Peyer's patch (tissue), 4 donors: ENCODE measurements around the gene SURF1. TPM values are rescaled to one million over a fixed set of nuclear protein-coding genes. Genes with fewer than 3 reads are reported as not detected.

Experiments
- DNase-seq, 3 donors: peaks; one replicate each; pipeline ENCODE4 v3.0.0-alpha.2; 2017 to 2019
- H3K27ac ChIP-seq, 4 donors: fragments of 200-600 bp; sonication (generic); one replicate each; pipeline ENCODE4 v1.5.1; 2016 to 2019
- H3K27me3 ChIP-seq, 2 donors: fragments of 200-600 bp; sonication (generic); one replicate each; pipeline ENCODE4 v1.5.1; 2019
- H3K36me3 ChIP-seq, 3 donors: fragments of 200-600 bp; sonication (generic); one replicate each; pipeline ENCODE4 v1.5.1; 2016 to 2019
- H3K4me1 ChIP-seq, 4 donors: fragments of 200-600 bp; sonication (generic); one replicate each; pipeline ENCODE4 v1.5.1; 2016 to 2019
- H3K4me3 ChIP-seq, 4 donors: fragments of 200-600 bp; sonication (generic); 1 replicate in 3 of 4; 2 replicates in 1 of 4; pipeline ENCODE4 v1.5.1; 2016 to 2019; ENCODE audit warnings: mild to moderate bottlenecking in 1 of 4
- H3K9me3 ChIP-seq, 4 donors: fragments of 200-600 bp; sonication (generic); one replicate each; pipeline ENCODE4 v1.5.1; 2016 to 2019; ENCODE audit warnings: mild to moderate bottlenecking in 1 of 4
- POLR2A ChIP-seq, 2 donors: fragments of 450-650 bp; IDR thresholded peaks; one replicate each; pipeline ENCODE4 v1.5.1; 2017; ENCODE audit warnings: antibody characterized with exemption in 2 of 2, mild to moderate bottlenecking in 2 of 2, moderate library complexity in 2 of 2
- total RNA-seq, 4 donors: library from RNA; depleted of rRNA; stranded (reverse); fragments of >200 nt; gene quantifications; one replicate each; pipeline ENCODE4 v1.1.0, GENCODE V29; 2016
- TF ChIP-seq, protein P1 (sequence below), 6 experiments: fragments of 450-650 bp in 4 of 6; fragments of 200-600 bp in 2 of 6; sonication (generic) in 1 of 6; IDR thresholded peaks; one replicate each; pipeline ENCODE4 v1.5.1; 2017 to 2019; ENCODE audit warnings: antibody characterized with exemption in 6 of 6, mild to moderate bottlenecking in 3 of 6, moderate library complexity in 1 of 6

SURF1 gene
- total RNA-seq, 4 donors from 2014 or later: 41.2 to 75.1 (median 53.4) TPM

DNA sequence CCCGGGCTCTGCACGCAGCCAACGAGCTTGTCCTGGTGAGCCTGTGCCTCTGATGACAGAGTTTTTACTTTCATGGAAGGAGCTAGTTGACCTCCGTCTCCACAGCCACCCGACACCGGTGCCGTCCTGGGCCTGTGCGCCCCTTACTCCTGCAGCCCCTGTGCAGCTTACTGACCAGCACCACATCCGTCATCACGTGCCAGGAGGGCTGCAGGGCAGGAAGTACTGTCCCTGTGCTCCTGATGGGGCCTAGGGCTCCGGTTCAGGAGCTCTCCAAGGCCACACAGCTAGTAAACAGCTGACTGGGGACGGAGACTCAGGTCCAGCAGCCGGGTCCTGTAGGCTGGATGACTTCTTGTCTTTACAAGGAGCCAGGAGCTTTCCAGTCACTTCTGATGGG is 30.1 kb upstream of the SURF1 start:
- no peak for DNase-seq
- Histone ChIP-seq H3K4me3 (no peak overlapping the region), H3K9me3 (no peaks in the 10 kb centered on the region), H3K27me3 (no peaks in the 10 kb centered on the region), H3K4me1 (no peaks in the 10 kb centered on the region), H3K36me3 (no peaks in the 10 kb centered on the region), H3K27ac (no peak overlapping the region)
- TF ChIP-seq, protein P1, sequence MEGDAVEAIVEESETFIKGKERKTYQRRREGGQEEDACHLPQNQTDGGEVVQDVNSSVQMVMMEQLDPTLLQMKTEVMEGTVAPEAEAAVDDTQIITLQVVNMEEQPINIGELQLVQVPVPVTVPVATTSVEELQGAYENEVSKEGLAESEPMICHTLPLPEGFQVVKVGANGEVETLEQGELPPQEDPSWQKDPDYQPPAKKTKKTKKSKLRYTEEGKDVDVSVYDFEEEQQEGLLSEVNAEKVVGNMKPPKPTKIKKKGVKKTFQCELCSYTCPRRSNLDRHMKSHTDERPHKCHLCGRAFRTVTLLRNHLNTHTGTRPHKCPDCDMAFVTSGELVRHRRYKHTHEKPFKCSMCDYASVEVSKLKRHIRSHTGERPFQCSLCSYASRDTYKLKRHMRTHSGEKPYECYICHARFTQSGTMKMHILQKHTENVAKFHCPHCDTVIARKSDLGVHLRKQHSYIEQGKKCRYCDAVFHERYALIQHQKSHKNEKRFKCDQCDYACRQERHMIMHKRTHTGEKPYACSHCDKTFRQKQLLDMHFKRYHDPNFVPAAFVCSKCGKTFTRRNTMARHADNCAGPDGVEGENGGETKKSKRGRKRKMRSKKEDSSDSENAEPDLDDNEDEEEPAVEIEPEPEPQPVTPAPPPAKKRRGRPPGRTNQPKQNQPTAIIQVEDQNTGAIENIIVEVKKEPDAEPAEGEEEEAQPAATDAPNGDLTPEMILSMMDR (IDR thresholded peaks at IDR 0.05): no peak
- no peak for TF ChIP-seq POLR2A (IDR thresholded peaks at IDR 0.05)

DNA sequence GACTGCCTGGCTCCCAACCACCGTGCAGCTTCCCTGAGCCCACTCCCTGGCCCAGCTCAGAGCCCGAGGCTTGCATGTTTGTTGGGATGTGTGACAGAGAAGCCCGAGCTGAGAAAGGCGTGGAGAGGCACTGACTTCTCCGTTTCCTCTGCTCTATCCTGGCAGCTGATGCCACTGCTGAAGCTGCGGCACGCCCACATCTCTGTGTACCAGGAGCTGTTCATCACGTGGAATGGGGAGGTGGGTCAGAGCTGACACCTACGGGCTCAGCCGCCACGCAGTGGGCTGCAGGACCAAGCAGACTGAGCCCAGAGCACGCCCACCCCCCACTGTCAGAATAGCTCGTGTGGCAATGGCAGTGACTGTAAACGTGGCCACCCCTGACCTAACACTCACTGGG is 29.2 kb upstream of the SURF1 start:
- no peaks in the 10 kb centered on the region for H3K4me1 ChIP-seq
- DNase-seq: no peak
- no peak for TF ChIP-seq POLR2A (IDR thresholded peaks at IDR 0.05)
- TF ChIP-seq, protein P1 (IDR thresholded peaks at IDR 0.05): no peak
- no peaks in the 10 kb centered on the region for H3K36me3 ChIP-seq
- H3K27ac ChIP-seq: no peak overlapping the region
- no peaks in the 10 kb centered on the region for H3K9me3 ChIP-seq
- H3K27me3 ChIP-seq: no peaks in the 10 kb centered on the region
- no peak overlapping the region for H3K4me3 ChIP-seq

DNA sequence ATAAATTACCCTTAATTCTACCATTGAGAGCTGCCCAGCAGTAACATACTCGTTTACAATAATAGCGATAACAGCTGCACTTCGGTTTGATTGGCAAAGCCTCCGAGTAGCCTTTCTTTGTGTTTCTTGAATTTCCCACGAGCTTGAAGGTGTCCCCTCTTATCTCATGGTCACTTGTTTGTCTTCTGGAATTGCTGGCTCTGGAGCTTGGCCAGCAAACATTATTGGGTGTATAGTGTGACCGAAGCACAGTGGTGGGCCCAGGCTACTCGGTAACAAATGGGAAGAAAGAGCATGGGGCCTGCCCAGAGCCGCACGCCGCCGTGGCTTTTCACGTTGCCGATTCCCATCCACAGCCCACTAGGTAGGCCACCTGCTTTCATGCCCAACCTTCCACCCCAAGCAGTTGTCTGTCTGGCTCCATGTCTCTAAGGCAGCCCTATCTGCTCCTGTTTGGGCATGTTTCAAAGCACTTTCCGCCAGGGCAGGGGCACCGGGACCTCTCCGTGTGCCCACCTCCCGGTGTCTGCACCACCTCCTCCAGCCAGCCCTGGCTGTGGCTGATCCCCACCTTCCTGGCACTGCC is 28.5 kb upstream of the SURF1 start:
- Histone ChIP-seq H3K4me1 (no peaks in the 10 kb centered on the region), H3K27ac (no peak overlapping the region), H3K27me3 (no peaks in the 10 kb centered on the region), H3K36me3 (no peaks in the 10 kb centered on the region), H3K9me3 (no peaks in the 10 kb centered on the region), H3K4me3 (no peak overlapping the region)
- no peak for DNase-seq
- TF ChIP-seq, protein P1 (IDR thresholded peaks at IDR 0.05): no peak
- TF ChIP-seq POLR2A (IDR thresholded peaks at IDR 0.05): no peak

DNA sequence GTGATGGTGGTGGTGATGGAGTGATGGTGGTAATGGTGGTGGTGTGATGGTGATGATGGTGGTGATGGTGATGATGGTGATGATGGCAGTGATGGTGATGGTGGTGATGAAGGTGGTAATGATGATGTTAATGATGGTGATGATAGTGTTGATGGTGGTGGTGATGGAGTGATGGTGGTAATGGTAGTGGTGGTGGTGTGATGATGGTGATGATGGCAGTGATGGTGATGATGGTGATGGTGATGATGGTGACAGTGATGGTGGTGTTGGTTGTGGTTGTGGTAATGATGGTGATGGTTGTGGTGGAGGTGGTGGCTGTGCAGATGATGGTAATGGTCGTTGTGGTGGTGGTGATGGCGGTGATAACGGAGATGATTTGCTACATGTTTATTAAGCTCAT is 27.2 kb upstream of the SURF1 start:
- Histone ChIP-seq H3K4me1 (no peaks in the 10 kb centered on the region), H3K36me3 (no peaks in the 10 kb centered on the region), H3K27ac (no peak overlapping the region), H3K9me3 (no peaks in the 10 kb centered on the region), H3K27me3 (no peaks in the 10 kb centered on the region), H3K4me3 (no peak overlapping the region)
- DNase-seq: no peak
- TF ChIP-seq, protein P1 (IDR thresholded peaks at IDR 0.05): no peak
- no peak for TF ChIP-seq POLR2A (IDR thresholded peaks at IDR 0.05)

DNA sequence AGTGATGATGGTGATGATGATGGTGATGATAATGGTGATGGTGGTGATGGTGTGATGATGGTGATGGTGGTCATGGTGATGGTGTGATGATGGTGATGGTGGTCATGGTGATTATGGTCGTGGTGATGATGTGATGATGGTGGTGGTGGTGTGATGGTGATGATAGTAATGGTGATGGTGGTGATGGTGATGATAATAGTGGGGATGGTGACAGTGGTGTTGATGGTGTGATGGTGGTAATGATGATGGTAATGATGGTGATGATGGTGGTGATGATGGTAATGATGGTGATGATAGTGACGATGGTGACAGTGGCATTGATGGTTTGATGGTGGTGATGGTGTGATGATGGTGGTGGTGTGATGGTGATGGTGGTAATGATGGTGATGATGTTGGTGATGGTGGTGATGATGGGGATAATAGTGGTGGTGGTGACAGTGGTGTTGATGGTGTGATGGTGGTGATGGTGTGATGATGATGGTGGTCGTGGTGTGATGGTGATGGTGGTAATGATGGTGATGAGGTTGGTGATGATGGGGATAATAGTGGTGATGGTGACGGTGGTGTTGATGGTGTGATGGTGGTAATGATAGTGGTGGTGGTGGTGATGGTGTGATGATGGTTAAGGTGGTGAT is 26.3 kb upstream of the SURF1 start:
- TF ChIP-seq, protein P1 (IDR thresholded peaks at IDR 0.05): no peak
- TF ChIP-seq POLR2A (IDR thresholded peaks at IDR 0.05): no peak

More for the DNA sequence above, 26.3 kb upstream of the SURF1 start:
- no peak overlapping the region for H3K27ac ChIP-seq
- no peaks in the 10 kb centered on the region for H3K36me3 ChIP-seq
- H3K4me1 ChIP-seq: no peaks in the 10 kb centered on the region
- H3K4me3 ChIP-seq: no peak overlapping the region
- H3K9me3 ChIP-seq: no peaks in the 10 kb centered on the region
- no peaks in the 10 kb centered on the region for H3K27me3 ChIP-seq
- DNase-seq: no peak
